GM23338 (cell line): ENCODE data around the gene CHPF. TPM values are rescaled to one million over a fixed set of nuclear protein-coding genes. Genes with fewer than 3 reads are reported as not detected.

Experiments used
- ATAC-seq: fragments of 200-7000 bp; cut with Tn5 transposase; 3 replicates; pipeline ENCODE4 v1.9.1; 2020
- DNase-seq: peaks from one replicate; pipeline ENCODE4 v3.0.0-alpha.2; 2015; ENCODE audit warnings: low spot score
- H2AFZ ChIP-seq: fragments of 200-600 bp; sonication (generic); 2 replicates; pipeline ENCODE4 v1.8.0; 2016; ENCODE audit warnings: antibody characterized with exemption, mild to moderate bottlenecking, moderate library complexity
- H3F3A ChIP-seq: fragments of 200-600 bp; sonication (generic); replicated peaks from 2 replicates; pipeline ENCODE4 v1.8.0; 2017; ENCODE audit warnings: antibody characterized with exemption, mixed run types, low read depth
- H3K27ac ChIP-seq: fragments of 200-600 bp; sonication (generic); 2 replicates; pipeline ENCODE4 v1.6.1; 2016; ENCODE audit warnings: low read depth
- H3K27me3 ChIP-seq: fragments of 200-600 bp; sonication (generic); 2 replicates; pipeline ENCODE4 v1.8.0; 2016; ENCODE audit warnings: mild to moderate bottlenecking, mixed run types, moderate library complexity; ENCODE audit not compliant: insufficient read depth
- H3K36me3 ChIP-seq: fragments of 200-600 bp; sonication (generic); 2 replicates; pipeline ENCODE4 v1.8.0; 2016; ENCODE audit warnings: mild to moderate bottlenecking; ENCODE audit not compliant: insufficient read depth
- H3K4me1 ChIP-seq: fragments of 200-600 bp; sonication (generic); 2 replicates; pipeline ENCODE4 v1.8.0; 2016; ENCODE audit warnings: mild to moderate bottlenecking, moderate library complexity; ENCODE audit not compliant: insufficient read depth
- H3K4me2 ChIP-seq: fragments of 200-600 bp; sonication (generic); 2 replicates; pipeline ENCODE4 v1.7.1; 2017; ENCODE audit warnings: mixed run types
- H3K4me3 ChIP-seq: fragments of 200-600 bp; sonication (generic); 2 replicates; pipeline ENCODE4 v1.6.1; 2016; ENCODE audit warnings: mixed run types
- H3K79me2 ChIP-seq: fragments of 200-600 bp; sonication (generic); replicated peaks from 2 replicates; pipeline ENCODE4 v1.8.0; 2017; ENCODE audit warnings: mild to moderate bottlenecking; ENCODE audit not compliant: insufficient read depth
- H3K9me2 ChIP-seq: fragments of 200-600 bp; sonication (generic); 2 replicates; pipeline ENCODE4 v1.8.0; 2017; ENCODE audit not compliant: insufficient read depth
- H4K20me1 ChIP-seq: fragments of 200-600 bp; sonication (generic); replicated peaks from 2 replicates; pipeline ENCODE4 v1.8.0; 2017; ENCODE audit warnings: mild to moderate bottlenecking; ENCODE audit not compliant: insufficient read depth
- H3K27ac Mint-ChIP-seq: 2 replicates; pipeline ENCODE4 v1.8.0; 2020; ENCODE audit warnings: inconsistent platforms, mild to moderate bottlenecking, moderate library complexity, mixed read lengths
- H3K27me3 Mint-ChIP-seq: 3 replicates; pipeline ENCODE4 v1.8.0; 2022; ENCODE audit warnings: low read depth, mild to moderate bottlenecking, moderate library complexity, mixed read lengths, inconsistent platforms; ENCODE audit not compliant: insufficient read depth, poor library complexity
- H3K36me3 Mint-ChIP-seq: 3 replicates; pipeline ENCODE4 v1.8.0; 2021; ENCODE audit warnings: low read depth, mild to moderate bottlenecking, inconsistent platforms, moderate library complexity, mixed read lengths
- H3K4me1 Mint-ChIP-seq: 3 replicates; pipeline ENCODE4 v1.8.0; 2020; ENCODE audit warnings: mild to moderate bottlenecking, inconsistent platforms, mixed read lengths
- H3K4me3 Mint-ChIP-seq: 3 replicates; pipeline ENCODE4 v1.8.0; 2021; ENCODE audit warnings: moderate library complexity, mild to moderate bottlenecking, inconsistent platforms, mixed read lengths
- H3K9me3 Mint-ChIP-seq: 3 replicates; pipeline ENCODE4 v1.8.0; 2020; ENCODE audit warnings: moderate library complexity, mild to moderate bottlenecking, inconsistent platforms, mixed read lengths
- CREB1 ChIP-seq: fragments of 250-450 bp; sonication (Bioruptor Pico); IDR thresholded peaks from 2 replicates; pipeline ENCODE4 v1.5.0; 2020; ENCODE audit warnings: low read depth, mild to moderate bottlenecking, moderate library complexity
- polyA plus RNA-seq: library from polyadenylated mRNA; unstranded; fragments of >200 nt; fragmentation: Nextera tagmentation; extraction: Ambion mirVana; gene quantifications from 2 replicates; pipeline ENCODE4 v1.2.1, GENCODE V29; 2016
- total RNA-seq: library from RNA; depleted of rRNA; stranded (reverse); fragments of >200 nt; shearing (Covaris generic); gene quantifications from 2 replicates; pipeline ENCODE4 v1.2.3, GENCODE V29; 2014
- TF ChIP-seq, protein P1 (sequence below): fragments of 250-450 bp; sonication (Bioruptor Pico); IDR thresholded peaks from 2 replicates; pipeline ENCODE4 v1.5.0; 2020; ENCODE audit warnings: mild to moderate bottlenecking, moderate library complexity
- TF ChIP-seq, protein P2 (sequence below), 2 experiments: fragments of 200-600 bp in 1 of 2; sonication (generic) in 1 of 2; conservative IDR thresholded peaks; 2 replicates each; pipeline versions ENCODE4 v1.5.1 to v1.6.1; 2016 to 2017; ENCODE audit warnings: antibody characterized with exemption in 2 of 2, low read depth in 2 of 2, mild to moderate bottlenecking in 2 of 2, moderate library complexity in 1 of 2

The CHPF gene
- total and polyA plus RNA-seq, 2 experiments from 2014 or later = 36.5 to 252 TPM

DNA sequence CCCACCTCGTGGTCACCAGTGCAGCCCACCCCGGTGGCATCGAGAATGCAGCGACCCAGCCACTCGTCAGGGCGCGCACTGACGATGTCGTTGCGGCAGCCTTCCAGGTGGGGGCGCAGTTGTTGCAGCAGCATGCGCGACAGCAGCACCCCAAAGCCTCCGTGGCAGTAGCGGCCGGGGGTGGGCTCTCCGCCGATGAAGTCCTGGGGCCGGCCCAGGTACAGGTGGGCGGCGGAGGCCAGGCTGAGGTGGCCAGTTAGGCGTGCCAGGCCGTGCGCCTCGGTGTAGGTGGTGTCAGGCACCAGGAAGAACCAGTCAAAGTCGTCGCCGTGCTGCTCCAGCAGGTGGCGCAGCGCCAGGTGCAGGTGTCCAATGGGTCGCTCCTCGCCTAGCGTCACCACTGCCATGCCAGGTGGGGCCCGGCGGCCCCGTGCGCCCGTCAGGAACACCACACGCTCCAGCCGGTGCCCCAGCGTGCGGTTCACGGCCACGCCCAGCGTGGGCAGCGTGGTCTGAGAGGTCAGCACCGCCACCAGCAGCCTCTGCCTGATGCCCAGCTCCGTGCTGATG, 1.9 kb downstream of the CHPF start:
- peaks cover 28% of the 10 kb centered on the region for H3K27me3 Mint-ChIP-seq
- Histone ChIP-seq H4K20me1 (peaks cover 23% of the 10 kb centered on the region), H3F3A (peaks cover 19% of the 10 kb centered on the region), H2AFZ (0 out of 2 replicates have a peak overlapping the region, but pooled peaks have one; percentile 66), H3K4me3 (peak overlapping the region; percentile 96), H3K79me2 (peaks cover 14% of the 10 kb centered on the region), H3K36me3 (peaks cover 9% of the 10 kb centered on the region), H3K27me3 (peaks cover 9% of the 10 kb centered on the region; the same call in 1 of the 2 replicates), H3K9me2 (no peaks in the 10 kb centered on the region), H3K4me1 (peaks cover 29% of the 10 kb centered on the region), H3K4me2 (peak overlapping the region; percentile 99), H3K27ac (no peak overlapping the region)
- ATAC-seq (peak; percentile 24), DNase-seq (peak; percentile 92)
- H3K27ac Mint-ChIP-seq = no peak overlapping the region
- H3K36me3 Mint-ChIP-seq = peaks cover 33% of the 10 kb centered on the region
- TF ChIP-seq, protein P1, sequence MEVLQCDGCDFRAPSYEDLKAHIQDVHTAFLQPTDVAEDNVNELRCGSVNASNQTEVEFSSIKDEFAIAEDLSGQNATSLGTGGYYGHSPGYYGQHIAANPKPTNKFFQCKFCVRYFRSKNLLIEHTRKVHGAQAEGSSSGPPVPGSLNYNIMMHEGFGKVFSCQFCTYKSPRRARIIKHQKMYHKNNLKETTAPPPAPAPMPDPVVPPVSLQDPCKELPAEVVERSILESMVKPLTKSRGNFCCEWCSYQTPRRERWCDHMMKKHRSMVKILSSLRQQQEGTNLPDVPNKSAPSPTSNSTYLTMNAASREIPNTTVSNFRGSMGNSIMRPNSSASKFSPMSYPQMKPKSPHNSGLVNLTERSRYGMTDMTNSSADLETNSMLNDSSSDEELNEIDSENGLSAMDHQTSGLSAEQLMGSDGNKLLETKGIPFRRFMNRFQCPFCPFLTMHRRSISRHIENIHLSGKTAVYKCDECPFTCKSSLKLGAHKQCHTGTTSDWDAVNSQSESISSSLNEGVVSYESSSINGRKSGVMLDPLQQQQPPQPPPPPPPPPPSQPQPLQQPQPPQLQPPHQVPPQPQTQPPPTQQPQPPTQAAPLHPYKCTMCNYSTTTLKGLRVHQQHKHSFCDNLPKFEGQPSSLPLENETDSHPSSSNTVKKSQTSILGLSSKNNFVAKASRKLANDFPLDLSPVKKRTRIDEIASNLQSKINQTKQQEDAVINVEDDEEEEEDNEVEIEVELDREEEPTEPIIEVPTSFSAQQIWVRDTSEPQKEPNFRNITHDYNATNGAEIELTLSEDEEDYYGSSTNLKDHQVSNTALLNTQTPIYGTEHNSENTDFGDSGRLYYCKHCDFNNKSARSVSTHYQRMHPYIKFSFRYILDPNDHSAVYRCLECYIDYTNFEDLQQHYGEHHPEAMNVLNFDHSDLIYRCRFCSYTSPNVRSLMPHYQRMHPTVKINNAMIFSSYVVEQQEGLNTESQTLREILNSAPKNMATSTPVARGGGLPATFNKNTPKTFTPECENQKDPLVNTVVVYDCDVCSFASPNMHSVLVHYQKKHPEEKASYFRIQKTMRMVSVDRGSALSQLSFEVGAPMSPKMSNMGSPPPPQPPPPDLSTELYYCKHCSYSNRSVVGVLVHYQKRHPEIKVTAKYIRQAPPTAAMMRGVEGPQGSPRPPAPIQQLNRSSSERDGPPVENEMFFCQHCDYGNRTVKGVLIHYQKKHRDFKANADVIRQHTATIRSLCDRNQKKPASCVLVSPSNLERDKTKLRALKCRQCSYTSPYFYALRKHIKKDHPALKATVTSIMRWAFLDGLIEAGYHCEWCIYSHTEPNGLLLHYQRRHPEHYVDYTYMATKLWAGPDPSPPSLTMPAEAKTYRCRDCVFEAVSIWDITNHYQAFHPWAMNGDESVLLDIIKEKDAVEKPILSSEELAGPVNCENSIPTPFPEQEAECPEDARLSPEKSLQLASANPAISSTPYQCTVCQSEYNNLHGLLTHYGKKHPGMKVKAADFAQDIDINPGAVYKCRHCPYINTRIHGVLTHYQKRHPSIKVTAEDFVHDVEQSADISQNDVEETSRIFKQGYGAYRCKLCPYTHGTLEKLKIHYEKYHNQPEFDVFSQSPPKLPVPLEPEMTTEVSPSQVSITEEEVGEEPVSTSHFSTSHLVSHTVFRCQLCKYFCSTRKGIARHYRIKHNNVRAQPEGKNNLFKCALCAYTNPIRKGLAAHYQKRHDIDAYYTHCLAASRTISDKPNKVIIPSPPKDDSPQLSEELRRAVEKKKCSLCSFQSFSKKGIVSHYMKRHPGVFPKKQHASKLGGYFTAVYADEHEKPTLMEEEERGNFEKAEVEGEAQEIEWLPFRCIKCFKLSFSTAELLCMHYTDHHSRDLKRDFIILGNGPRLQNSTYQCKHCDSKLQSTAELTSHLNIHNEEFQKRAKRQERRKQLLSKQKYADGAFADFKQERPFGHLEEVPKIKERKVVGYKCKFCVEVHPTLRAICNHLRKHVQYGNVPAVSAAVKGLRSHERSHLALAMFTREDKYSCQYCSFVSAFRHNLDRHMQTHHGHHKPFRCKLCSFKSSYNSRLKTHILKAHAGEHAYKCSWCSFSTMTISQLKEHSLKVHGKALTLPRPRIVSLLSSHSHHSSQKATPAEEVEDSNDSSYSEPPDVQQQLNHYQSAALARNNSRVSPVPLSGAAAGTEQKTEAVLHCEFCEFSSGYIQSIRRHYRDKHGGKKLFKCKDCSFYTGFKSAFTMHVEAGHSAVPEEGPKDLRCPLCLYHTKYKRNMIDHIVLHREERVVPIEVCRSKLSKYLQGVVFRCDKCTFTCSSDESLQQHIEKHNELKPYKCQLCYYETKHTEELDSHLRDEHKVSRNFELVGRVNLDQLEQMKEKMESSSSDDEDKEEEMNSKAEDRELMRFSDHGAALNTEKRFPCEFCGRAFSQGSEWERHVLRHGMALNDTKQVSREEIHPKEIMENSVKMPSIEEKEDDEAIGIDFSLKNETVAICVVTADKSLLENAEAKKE (CRISPR knock-in tag) = no peak
- TF ChIP-seq, protein P2, sequence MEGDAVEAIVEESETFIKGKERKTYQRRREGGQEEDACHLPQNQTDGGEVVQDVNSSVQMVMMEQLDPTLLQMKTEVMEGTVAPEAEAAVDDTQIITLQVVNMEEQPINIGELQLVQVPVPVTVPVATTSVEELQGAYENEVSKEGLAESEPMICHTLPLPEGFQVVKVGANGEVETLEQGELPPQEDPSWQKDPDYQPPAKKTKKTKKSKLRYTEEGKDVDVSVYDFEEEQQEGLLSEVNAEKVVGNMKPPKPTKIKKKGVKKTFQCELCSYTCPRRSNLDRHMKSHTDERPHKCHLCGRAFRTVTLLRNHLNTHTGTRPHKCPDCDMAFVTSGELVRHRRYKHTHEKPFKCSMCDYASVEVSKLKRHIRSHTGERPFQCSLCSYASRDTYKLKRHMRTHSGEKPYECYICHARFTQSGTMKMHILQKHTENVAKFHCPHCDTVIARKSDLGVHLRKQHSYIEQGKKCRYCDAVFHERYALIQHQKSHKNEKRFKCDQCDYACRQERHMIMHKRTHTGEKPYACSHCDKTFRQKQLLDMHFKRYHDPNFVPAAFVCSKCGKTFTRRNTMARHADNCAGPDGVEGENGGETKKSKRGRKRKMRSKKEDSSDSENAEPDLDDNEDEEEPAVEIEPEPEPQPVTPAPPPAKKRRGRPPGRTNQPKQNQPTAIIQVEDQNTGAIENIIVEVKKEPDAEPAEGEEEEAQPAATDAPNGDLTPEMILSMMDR (conservative IDR thresholded peaks at IDR 0.05; ENCODE audit: low read depth in 2 of 2) = peak; percentile 80 to 100
- peak; percentile 89 for TF ChIP-seq CREB1 (CRISPR knock-in tag)
- peak overlapping the region; percentile 93 for H3K4me3 Mint-ChIP-seq
- H3K4me1 Mint-ChIP-seq = peaks cover 41% of the 10 kb centered on the region
- no peaks in the 10 kb centered on the region; the same call in 2 of the 3 replicates for H3K9me3 Mint-ChIP-seq
